HG03378 (cell line): ENCODE results near the gene RMND5A.

Experiments
- ATAC-seq: cut with Tn5 transposase; IDR thresholded peaks from one replicate; pipeline ENCODE4 v1.9.1; 2021; ENCODE audit warnings: mild to moderate bottlenecking, moderate library complexity; ENCODE audit not compliant: unreplicated experiment

The RMND5A gene

DNA sequence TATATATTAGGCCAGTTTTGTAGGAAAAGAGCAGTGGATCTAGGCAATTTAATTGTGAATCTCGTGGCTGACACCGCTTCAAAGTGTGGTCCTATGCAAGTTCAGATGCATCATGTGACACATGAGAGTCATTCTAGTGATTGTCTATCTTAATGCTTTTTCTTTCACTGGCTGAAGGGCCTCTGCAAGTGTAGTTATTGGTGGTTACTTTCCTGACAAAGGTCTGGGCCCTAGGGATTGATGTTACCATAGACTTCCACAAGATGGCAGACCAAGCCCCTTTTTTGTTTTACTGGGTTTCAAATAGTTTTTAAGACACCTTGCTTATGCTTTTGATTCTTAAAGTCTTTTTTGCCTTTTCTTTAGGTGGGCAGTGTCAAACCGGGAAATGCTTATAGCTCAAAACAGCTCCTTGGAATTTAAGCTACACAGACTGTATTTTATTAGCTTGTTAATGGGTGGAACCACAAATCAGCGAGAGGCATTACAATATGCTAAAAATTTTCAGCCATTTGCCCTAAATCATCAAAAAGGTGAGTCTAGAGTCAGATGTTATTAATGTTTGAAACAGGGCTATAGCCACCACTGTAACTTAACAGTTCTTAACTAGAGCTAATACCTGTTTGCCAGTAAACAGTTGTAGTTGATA, 44.7 kb downstream of the RMND5A start:
- ATAC-seq, result peak; percentile 62

DNA sequence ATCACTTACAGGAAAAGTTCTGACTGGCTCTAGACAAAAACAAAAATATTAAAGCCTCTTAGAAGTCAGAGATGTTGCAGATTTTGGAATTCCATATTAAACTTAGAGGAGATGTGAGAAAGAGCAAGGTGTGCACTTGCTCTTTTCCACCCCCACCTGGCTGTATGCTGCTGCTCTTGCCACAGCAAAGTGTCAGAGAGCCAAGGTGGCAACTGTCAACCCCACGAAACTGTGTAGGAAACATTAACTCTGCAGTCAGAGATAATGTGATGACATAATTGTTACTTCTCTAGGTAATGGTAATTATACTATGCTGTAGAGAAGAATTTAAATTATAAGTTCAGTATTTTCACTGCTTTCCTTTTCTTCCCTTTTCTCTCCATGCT, 45.2 kb downstream of the RMND5A start:
- ATAC-seq, result no peak

GRCh38 chr2:86768189-86768949, 48.3 kb downstream of the RMND5A start:
- ATAC-seq, result no peak

DNA sequence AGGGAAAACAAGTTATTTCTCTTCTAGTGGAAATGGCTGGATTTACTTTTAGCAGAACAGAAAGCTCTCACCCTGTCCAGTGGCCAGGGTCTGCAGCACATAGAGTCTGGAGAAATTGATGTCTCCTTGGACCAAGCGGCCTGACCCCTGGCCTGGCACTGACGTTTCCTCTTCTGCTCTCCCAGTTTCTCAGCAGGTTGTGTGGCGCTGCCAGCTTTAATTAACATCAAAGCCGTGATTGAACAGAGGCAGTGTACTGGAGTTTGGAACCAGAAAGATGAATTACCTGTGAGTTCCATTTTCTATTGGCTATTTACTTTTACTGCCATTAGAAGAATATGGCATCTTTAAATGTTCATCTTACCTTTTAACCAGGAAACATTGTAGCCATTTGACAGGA, 49.7 kb downstream of the RMND5A start:
- ATAC-seq, result no peak

DNA sequence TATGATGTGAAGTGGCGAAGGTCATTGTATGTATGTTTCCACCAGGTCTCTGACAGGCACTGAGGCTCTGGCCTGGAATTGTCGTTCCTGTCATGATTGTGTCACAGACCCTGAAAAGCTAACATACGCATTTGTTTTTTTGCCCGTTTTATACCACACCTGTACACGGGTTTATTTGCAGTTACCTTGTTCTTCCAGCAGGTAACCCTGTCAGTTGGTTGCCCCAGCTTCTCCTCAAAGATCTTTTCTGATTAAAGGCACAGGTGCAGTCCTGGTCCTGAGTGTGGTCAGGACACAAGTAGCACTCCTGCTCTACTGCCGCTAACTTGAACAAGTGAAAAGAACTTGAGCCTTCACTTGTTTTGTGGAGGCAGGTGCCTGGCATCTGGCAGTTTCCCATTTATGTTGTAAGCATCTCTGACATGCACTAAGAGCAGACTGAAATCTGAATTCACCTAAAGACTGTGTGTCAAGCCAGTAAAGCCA, 50.8 kb downstream of the RMND5A start:
- ATAC-seq, result no peak

DNA sequence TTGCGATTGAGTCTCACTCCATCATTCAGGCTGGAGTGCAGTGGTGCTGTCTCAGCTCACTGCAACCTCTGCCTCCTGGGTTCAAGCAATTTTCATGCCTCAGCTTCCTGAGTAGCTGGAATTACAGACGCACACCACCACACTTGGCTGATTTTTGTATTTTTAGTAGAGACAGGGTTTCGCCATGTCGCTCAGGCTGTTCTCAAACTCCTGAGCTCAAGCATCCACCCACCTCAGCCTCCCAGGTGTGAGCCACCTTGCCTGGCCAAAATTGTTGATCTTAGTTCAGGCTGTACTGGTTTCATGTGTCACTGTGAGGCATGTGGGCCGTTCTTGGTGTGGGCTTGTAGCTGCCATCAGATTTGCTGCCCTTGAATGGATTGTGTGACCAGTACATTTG, 52.5 kb downstream of the RMND5A start:
- no peak for ATAC-seq

DNA sequence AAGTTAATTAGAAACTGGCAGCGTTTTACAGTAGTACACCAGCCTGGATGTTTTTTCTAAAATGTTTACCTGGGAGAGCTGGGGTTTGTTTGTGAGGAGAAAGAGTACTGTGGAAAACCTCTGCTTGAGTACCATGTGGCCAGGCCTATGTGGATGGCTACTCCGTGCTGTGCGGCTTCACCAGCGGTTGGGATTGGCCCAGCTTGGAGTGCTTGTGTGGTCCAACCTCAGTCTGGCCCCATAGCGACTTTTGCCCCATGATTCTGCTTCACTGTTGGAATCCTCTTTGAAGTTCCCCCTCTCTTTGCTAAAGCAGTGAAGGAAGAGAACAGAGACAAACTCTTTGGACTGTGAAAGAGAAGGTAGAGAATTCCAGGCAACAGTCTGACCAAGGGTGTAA, 54.8 kb downstream of the RMND5A start:
- ATAC-seq, result no peak

GRCh38 chr2:86775338-86775737, 55.2 kb downstream of the RMND5A start:
- ATAC-seq, result no peak

- no peak for ATAC-seq
These were observed 56.4 kb downstream of the RMND5A start for GRCh38 chr2:86776532-86776931.

DNA sequence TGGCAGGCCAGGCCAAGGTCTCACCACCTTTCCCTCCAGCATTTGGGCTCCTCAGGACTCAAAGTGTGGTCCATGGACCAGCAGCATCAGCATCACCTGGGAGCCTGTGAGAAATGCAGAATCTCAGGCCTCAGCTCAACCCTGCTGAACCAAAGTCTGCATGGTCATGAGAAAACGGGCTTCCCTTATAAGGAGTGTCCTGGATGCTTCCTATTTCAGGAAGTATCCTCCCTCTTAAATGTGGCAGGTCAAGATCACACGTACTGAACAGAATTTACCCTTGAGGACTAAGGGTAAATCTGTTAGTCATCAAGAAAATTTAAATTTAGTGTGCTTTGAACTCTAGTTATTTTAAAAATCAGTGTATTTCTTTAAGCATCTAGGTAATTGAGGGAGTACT, 58.9 kb downstream of the RMND5A start:
- no peak for ATAC-seq

DNA sequence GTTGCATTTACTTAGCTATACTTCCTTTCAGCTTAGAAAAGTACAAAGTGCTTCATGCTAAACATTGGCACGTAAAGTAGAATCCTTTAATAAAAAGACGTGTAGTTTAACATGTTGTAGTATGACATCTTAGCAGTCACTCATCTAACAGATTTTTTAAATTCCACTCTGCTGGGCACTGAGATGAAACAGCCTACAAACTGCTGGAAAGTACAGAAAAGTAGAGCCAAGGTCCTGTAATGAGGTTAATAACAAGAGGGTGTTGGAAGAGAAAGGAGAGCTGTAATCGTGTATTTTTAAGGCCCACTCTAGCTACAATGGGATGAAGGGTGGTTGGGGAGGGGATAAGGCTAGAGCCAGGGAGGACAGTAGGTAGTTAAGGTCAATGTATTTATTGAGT, 59.9 kb downstream of the RMND5A start:
- ATAC-seq, result no peak

GRCh38 chr2:86781363-86781762, 61.3 kb downstream of the RMND5A start:
- ATAC-seq, result no peak

- no peak for ATAC-seq
These were observed 62.7 kb downstream of the RMND5A start for GRCh38 chr2:86782748-86783147.

- peak; percentile 96 for ATAC-seq
These were observed 63.7 kb downstream of the RMND5A start for GRCh38 chr2:86783615-86784339.

DNA sequence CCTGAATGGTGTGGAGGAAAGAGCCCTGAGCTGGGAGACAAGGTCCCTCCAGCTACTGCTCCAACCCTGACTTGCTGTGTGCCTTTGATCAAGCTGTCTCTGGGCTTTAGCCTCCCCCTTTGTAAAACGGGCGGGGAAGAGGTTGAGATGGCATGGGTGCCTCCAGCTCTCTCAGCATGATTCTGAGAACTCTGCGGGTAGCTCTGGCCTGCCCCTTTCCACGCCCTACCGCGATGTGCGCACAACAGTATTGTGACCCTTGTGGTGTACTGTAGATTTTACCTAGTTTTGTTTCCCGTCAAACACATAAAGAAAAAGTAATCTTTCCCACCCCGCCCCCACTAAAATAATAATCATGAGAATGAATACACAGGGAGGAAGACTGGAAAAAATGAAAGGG, 65.4 kb downstream of the RMND5A start:
- no peak for ATAC-seq

GRCh38 chr2:86786001-86786536, 66.0 kb downstream of the RMND5A start:
- ATAC-seq, result no peak

- ATAC-seq, result no peak
These were observed 67.6 kb downstream of the RMND5A start for GRCh38 chr2:86787736-86788135.

GRCh38 chr2:86788165-86788564, 68.1 kb downstream of the RMND5A start:
- no peak for ATAC-seq

DNA sequence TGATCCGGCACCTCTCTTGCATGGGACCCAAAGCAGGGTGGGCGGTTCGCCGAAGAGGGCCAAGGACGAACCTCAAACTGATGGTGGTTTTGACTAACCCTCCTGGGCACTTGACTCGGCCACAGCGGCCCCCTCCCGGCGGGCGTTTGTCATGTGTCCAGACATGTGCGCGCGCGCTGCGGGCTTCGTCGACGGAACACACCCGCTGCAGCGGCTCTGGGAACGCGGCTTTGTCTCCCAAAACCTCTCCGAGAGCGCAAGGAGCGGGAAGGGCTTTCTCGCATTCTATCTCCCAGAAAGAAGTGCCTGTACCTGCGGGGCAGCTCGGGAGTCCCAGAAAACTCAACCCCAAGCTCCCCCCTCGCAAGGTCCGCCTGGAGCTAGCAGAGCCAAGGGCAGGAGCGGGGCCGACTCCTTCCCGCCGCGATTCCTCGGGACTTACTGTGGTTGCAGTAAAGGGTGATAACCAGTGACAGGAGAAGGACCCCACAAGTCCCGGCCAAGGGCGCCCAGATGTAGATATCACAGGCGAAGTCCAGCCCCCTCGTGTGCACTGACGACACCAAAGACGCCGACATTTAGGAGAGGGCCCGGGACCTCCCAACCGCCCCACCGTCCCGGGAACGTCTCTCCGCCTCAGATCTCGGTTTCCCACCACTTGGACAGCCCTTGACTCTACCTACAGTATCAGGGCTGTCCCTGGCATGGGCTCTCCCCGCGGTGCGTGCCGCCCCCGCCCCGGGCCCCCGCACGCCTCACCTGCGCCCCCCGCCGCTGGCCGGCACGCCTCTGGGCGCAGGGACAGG, 69.0 kb downstream of the RMND5A start:
- no peak for ATAC-seq

DNA sequence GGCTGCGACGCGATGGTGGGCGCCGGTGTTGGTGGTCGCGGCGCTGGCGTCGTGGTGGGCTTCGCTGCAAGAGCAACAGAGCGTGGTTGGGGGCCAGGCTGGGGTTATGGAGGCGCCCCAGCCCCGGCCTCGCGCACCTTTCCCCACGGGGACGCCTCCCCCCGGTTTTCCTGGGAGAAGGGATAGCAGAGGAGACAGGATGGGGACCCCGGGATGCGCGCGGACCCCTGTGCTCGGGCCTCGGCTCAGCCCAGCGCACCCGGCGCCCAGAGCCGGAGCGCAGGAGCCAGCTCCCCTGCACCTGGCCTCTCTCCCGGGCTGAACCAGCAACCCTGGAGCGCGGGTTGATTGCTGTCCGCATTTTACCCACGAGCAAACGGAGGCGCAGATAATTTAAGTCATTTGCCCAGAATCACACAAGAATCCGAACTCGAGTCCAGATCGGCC, 69.6 kb downstream of the RMND5A start:
- ATAC-seq, result no peak
